Mesothelial cell of epicardium (in vitro differentiated cells): ENCODE measurements around the gene ASXL1. TPM values are rescaled to one million over a fixed set of nuclear protein-coding genes. Genes with fewer than 3 reads are reported as not detected.

Experiments
- DNase-seq, 2 experiments: peaks; one replicate each; pipeline ENCODE4 v3.0.0; 2021; ENCODE audit warnings: low spot score in 2 of 2; ENCODE audit not compliant: unreplicated experiment in 2 of 2
- H3K27ac Mint-ChIP-seq: 2 replicates; pipeline ENCODE4 v1.8.0; 2021; ENCODE audit warnings: mixed read lengths
- H3K27me3 Mint-ChIP-seq: 2 replicates; pipeline ENCODE4 v1.8.0; 2021; ENCODE audit warnings: low read depth, mixed read lengths
- H3K36me3 Mint-ChIP-seq: 2 replicates; pipeline ENCODE4 v1.8.0; 2021; ENCODE audit warnings: mixed read lengths
- H3K4me1 Mint-ChIP-seq: 2 replicates; pipeline ENCODE4 v1.8.0; 2021; ENCODE audit warnings: mixed read lengths
- H3K4me3 Mint-ChIP-seq: 2 replicates; pipeline ENCODE4 v1.8.0; 2021; ENCODE audit warnings: mild to moderate bottlenecking, moderate library complexity, mixed read lengths
- H3K9me3 Mint-ChIP-seq: 2 replicates; pipeline ENCODE4 v1.8.0; 2021; ENCODE audit warnings: mixed read lengths
- CTCF ChIP-seq: fragments of 200-600 bp; sonication (generic); IDR thresholded peaks from one replicate; pipeline ENCODE4 v1.5.0; 2021; ENCODE audit warnings: antibody characterized with exemption; ENCODE audit not compliant: unreplicated experiment
- total RNA-seq: library from RNA; stranded (reverse); gene quantifications from 3 replicates; pipeline ENCODE4 v1.2.1, GENCODE V29; 2021

ASXL1 gene
- total RNA-seq, 1 donor from 2014 or later: 182 TPM

DNA sequence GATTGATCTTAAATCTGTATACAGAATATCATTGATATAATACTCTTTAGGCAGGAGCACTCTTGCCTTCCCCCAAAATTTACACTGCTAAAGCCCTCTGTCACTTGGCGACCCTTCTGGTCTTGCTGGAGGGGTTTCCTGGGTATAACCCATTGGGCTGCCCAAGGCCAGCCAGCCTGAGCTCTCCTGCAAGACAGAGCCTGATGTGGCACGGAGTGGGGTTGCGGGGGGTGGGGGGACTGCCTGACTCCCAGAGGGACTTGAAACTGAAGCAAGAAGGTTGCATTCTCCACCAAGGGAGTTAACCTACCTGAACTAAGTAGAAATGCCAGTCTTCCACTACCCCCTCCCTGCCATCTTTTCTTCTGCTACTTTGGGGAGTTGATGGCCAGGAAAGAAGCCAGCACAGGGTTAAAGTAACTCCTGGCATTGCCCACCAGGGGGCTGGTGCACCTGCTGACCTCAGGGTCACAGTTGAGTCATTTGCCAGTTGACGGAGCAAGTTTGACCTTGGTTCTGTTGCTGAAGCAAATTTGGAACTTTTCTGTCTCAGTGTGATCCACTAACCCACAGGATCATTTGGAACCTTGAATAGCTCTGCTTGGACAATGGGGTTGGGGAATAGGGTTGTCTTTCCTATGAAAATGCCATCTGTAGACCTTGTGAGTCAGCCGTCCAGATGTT lies 79.4 kb downstream of the ASXL1 start:
- DNase-seq: peak in 1 of 2 experiments; percentile 21
- Mint-ChIP-seq H3K4me3 (no peak overlapping the region), H3K36me3 (peaks cover 51% of the 10 kb centered on the region), H3K4me1 (peaks cover 5% of the 10 kb centered on the region), H3K27ac (no peak overlapping the region), H3K9me3 (no peaks in the 10 kb centered on the region), H3K27me3 (no peaks in the 10 kb centered on the region)
- TF ChIP-seq CTCF: no peak

- no peaks in the 10 kb centered on the region for H3K9me3 Mint-ChIP-seq
- H3K4me1 Mint-ChIP-seq: peaks cover 8% of the 10 kb centered on the region
- DNase-seq: peak in 1 of 2 experiments; percentile 25
- no peak overlapping the region for H3K27ac Mint-ChIP-seq
- peaks cover 48% of the 10 kb centered on the region for H3K36me3 Mint-ChIP-seq
- TF ChIP-seq CTCF: no peak
- no peaks in the 10 kb centered on the region for H3K27me3 Mint-ChIP-seq
- H3K4me3 Mint-ChIP-seq: no peak overlapping the region
Measured at GRCh38 chr20:32438331-32438858, 80.3 kb downstream of the ASXL1 start.

- no peak for TF ChIP-seq CTCF
- no peak overlapping the region for H3K4me3 Mint-ChIP-seq
- peak in 1 of 2 experiments; percentile 20 for DNase-seq
- no peak overlapping the region for H3K27ac Mint-ChIP-seq
- H3K4me1 Mint-ChIP-seq: peaks cover 3% of the 10 kb centered on the region
- H3K36me3 Mint-ChIP-seq: peaks cover 47% of the 10 kb centered on the region
- no peaks in the 10 kb centered on the region for H3K9me3 Mint-ChIP-seq
- H3K27me3 Mint-ChIP-seq: no peaks in the 10 kb centered on the region
Measured at GRCh38 chr20:32439132-32439829, 81.2 kb downstream of the ASXL1 start.

GRCh38 chr20:32440069-32440757 lies 82.1 kb downstream of the ASXL1 start:
- Mint-ChIP-seq H3K4me3 (no peak overlapping the region), H3K9me3 (no peaks in the 10 kb centered on the region), H3K4me1 (peaks cover 6% of the 10 kb centered on the region), H3K27me3 (no peaks in the 10 kb centered on the region), H3K36me3 (peaks cover 45% of the 10 kb centered on the region), H3K27ac (no peak overlapping the region)
- DNase-seq: peak in 1 of 2 experiments; percentile 33
- TF ChIP-seq CTCF: no peak

GRCh38 chr20:32440758-32441078 lies 82.6 kb downstream of the ASXL1 start:
- peaks cover 46% of the 10 kb centered on the region for H3K36me3 Mint-ChIP-seq
- H3K4me3 Mint-ChIP-seq: no peak overlapping the region
- TF ChIP-seq CTCF: no peak
- H3K27ac Mint-ChIP-seq: no peak overlapping the region
- no peaks in the 10 kb centered on the region for H3K9me3 Mint-ChIP-seq
- peak in 1 of 2 experiments; percentile 22 for DNase-seq
- peaks cover 11% of the 10 kb centered on the region for H3K4me1 Mint-ChIP-seq
- H3K27me3 Mint-ChIP-seq: no peaks in the 10 kb centered on the region
